Measurements from ENCODE around the gene CRACDL. TPM values are rescaled to one million over a fixed set of nuclear protein-coding genes. Genes with fewer than 3 reads are reported as not detected.
A peak's percentile ranks its signal among the peaks of the same experiment; 100 is the strongest.

The CRACDL gene
- total and polyA plus RNA-seq, 2 of the 13 experiments (the other 11 are each of a cell fraction or from before 2014, with no cell fraction given): 0.15 to 0.26 TPM

- CTCF ChIA-PET (ENCODE audit: low intra/inter-chr PET ratio, low total read pairs): no interaction called here
- no TSS peak for BruUV-seq (replicated peaks)
Measured at GRCh38 chr2:98771721-98772524, 164.1 kb downstream of the CRACDL start.

More at GRCh38 chr2:98771721-98772524, 164.1 kb downstream of the CRACDL start:
- no peak overlapping the region for H3K4me2 ChIP-seq (ENCODE audit: low read depth, low read length)
- intact Hi-C loops (cut with micrococcal nuclease; ENCODE audit: unreplicated experiment) (no loop called here), in situ Hi-C loops (cut with HindIII; ENCODE audit: extremely low pct_ligation_motif_present, low pct_unique_long_range_greater_than_20kb) (no loop called here)
- peak overlapping the region; percentile 30 for H2AFZ ChIP-seq (ENCODE audit: low read length)
- H3K27ac ChIP-seq (ENCODE audit: extremely low read length, insufficient read depth, low read length): no peak overlapping the region
- peaks cover 57% of the 10 kb centered on the region for H3K4me1 ChIP-seq (ENCODE audit: insufficient read depth, low read length)
- WGBS (ENCODE audit: low lambda C conversion rate): 75% methylated on average over 17 of the region's 17 CpGs
- H3K79me2 ChIP-seq (ENCODE audit: insufficient read depth, low read length): no peaks in the 10 kb centered on the region
- no peaks in the 10 kb centered on the region for H3K36me3 ChIP-seq (replicated peaks in 1 of 2; ENCODE audit: control insufficient read depth in 1 of 2, insufficient read depth in 2 of 2, low read length in 2 of 2)
- DNase-seq (ENCODE audit: low spot score): no peak
- no peak overlapping the region for H3K9ac ChIP-seq (ENCODE audit: insufficient read depth, low read depth, low read length)
- no peak for FAIRE-seq
- no peaks in the 10 kb centered on the region for H3K27me3 ChIP-seq (ENCODE audit: control insufficient read depth in 1 of 2, insufficient read depth in 2 of 2, low read length in 2 of 2)
- H3K4me3 ChIP-seq (replicated peaks in 1 of 3; ENCODE audit: insufficient read depth in 1 of 3, low read depth in 2 of 3, low read length in 3 of 3): no peak overlapping the region
- no peak for ATAC-seq
- no peaks in the 10 kb centered on the region for H4K20me1 ChIP-seq (ENCODE audit: insufficient read depth, low read length)
- H3K9me3 ChIP-seq (ENCODE audit: low read length): no peaks in the 10 kb centered on the region
- TF ChIP-seq ARID4A (CRISPR knock-in tag; IDR thresholded peaks at IDR 0.05; ENCODE audit: borderline replicate concordance): no peak
- 0 out of 2 replicates have a peak, but pooled peaks have one; percentile 17 for TF ChIP-seq ZBTB38 (CRISPR knock-in tag; IDR thresholded peaks at IDR 0.05)
- POLR2A ChIA-PET: interaction anchor here (2.2 kb wide), 1 partner anchor 24 kb away, joined by 7 read pairs; no protein-coding TSS in a partner anchor
